ENCODE results near the gene PCARE.

DNA sequence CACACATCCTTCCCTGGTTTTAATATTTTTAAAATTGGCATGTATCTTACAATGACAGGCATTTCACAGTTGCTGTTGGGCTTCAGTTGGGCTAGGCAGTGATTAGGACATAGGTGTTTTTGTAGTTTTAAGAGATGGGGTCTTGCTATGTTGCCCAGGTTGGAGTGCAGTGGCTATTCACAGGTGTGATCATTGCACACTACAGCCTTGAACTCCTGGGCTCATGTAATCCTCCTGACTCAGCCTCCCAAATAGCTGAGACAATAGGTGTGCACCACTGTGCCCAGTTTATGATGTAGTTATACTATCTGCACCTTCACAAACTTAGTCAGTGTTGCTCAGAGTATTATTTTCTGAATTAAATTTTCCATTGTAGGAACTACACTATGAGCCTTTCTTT, 43.3 kb downstream of the PCARE start:
- TF ChIP-seq, protein P1, sequence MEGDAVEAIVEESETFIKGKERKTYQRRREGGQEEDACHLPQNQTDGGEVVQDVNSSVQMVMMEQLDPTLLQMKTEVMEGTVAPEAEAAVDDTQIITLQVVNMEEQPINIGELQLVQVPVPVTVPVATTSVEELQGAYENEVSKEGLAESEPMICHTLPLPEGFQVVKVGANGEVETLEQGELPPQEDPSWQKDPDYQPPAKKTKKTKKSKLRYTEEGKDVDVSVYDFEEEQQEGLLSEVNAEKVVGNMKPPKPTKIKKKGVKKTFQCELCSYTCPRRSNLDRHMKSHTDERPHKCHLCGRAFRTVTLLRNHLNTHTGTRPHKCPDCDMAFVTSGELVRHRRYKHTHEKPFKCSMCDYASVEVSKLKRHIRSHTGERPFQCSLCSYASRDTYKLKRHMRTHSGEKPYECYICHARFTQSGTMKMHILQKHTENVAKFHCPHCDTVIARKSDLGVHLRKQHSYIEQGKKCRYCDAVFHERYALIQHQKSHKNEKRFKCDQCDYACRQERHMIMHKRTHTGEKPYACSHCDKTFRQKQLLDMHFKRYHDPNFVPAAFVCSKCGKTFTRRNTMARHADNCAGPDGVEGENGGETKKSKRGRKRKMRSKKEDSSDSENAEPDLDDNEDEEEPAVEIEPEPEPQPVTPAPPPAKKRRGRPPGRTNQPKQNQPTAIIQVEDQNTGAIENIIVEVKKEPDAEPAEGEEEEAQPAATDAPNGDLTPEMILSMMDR (IDR thresholded peaks at IDR 0.05): no peak
- TF ChIP-seq, protein P2, sequence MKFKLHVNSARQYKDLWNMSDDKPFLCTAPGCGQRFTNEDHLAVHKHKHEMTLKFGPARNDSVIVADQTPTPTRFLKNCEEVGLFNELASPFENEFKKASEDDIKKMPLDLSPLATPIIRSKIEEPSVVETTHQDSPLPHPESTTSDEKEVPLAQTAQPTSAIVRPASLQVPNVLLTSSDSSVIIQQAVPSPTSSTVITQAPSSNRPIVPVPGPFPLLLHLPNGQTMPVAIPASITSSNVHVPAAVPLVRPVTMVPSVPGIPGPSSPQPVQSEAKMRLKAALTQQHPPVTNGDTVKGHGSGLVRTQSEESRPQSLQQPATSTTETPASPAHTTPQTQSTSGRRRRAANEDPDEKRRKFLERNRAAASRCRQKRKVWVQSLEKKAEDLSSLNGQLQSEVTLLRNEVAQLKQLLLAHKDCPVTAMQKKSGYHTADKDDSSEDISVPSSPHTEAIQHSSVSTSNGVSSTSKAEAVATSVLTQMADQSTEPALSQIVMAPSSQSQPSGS (CRISPR knock-in tag; IDR thresholded peaks at IDR 0.05; ENCODE audit: borderline replicate concordance, low read depth): no peak
